K562 (cell line): ENCODE data around the gene LTBP4. TPM values are rescaled to one million over a fixed set of nuclear protein-coding genes. Genes with fewer than 3 reads are reported as not detected.
A peak's percentile ranks its signal among the peaks of the same experiment; 100 is the strongest.

Experiments used
- CSDE1 ChIP-seq, 2 experiments: fragments of 450-650 bp; IDR thresholded peaks; 2 replicates each; pipeline ENCODE4 v1.6.1; 2016; ENCODE audit warnings: mild to moderate bottlenecking in 1 of 2
- CTCF ChIP-seq, 3 experiments: IDR thresholded peaks in 2 of 3; conservative IDR thresholded peaks in 1 of 3; 2 replicates each; pipeline ENCODE4 v1.5.1; 2011 to 2012; ENCODE audit warnings: low read length in 3 of 3, mild to moderate bottlenecking in 3 of 3, control low read depth in 2 of 3, improper control_type of control experiment in 1 of 3, inconsistent platforms in 1 of 3, low read depth in 1 of 3, mixed read lengths in 1 of 3, moderate library complexity in 1 of 3; ENCODE audit not compliant: insufficient read depth in 2 of 3
- FOS ChIP-seq: IDR thresholded peaks from 3 replicates; pipeline ENCODE4 v1.6.1; 2011; ENCODE audit not compliant: insufficient read length; ENCODE audit errors: extremely low read depth
- HOMEZ ChIP-seq: fragments of 250-450 bp; sonication (Bioruptor Pico); IDR thresholded peaks from 2 replicates; pipeline ENCODE4 v1.4.0; 2020; ENCODE audit warnings: mild to moderate bottlenecking, moderate library complexity
- KAT8 ChIP-seq: fragments of 450-650 bp; IDR thresholded peaks from 2 replicates; pipeline ENCODE4 v1.6.1; 2016; ENCODE audit warnings: low read depth, mild to moderate bottlenecking
- L3MBTL2 ChIP-seq: fragments of 450-650 bp; IDR thresholded peaks from 2 replicates; pipeline ENCODE4 v1.6.1; 2016; ENCODE audit warnings: mild to moderate bottlenecking, moderate library complexity
- LEF1 ChIP-seq: fragments of 450-650 bp; IDR thresholded peaks from 2 replicates; pipeline ENCODE4 v1.6.1; 2016; ENCODE audit warnings: mild to moderate bottlenecking
- MCM2 ChIP-seq: fragments of 450-650 bp; IDR thresholded peaks from 2 replicates; pipeline ENCODE4 v1.6.1; 2017; ENCODE audit warnings: low read depth, mild to moderate bottlenecking
- MCM5 ChIP-seq: fragments of 450-650 bp; IDR thresholded peaks from 2 replicates; pipeline ENCODE4 v1.6.1; 2016; ENCODE audit warnings: low read depth
- NEUROD1 ChIP-seq: fragments of 150-350 bp; IDR thresholded peaks from 2 replicates; pipeline ENCODE4 v1.6.1; 2014; ENCODE audit warnings: borderline replicate concordance, low read length, low read depth; ENCODE audit not compliant: partially characterized antibody
- NR4A1 ChIP-seq, 2 experiments: fragments of 250-450 bp in 1 of 2; fragments of 450-650 bp in 1 of 2; sonication (Bioruptor Pico) in 1 of 2; IDR thresholded peaks; 2 replicates each; pipeline versions ENCODE4 v1.4.0 to v1.6.1; 2016 to 2020; ENCODE audit warnings: mild to moderate bottlenecking in 2 of 2, missing compliant biosample characterization in 1 of 2, missing genetic modification characterization in 1 of 2, moderate library complexity in 1 of 2
- PHF8 ChIP-seq: fragments of 200-600 bp; sonication (generic); IDR thresholded peaks from 2 replicates; pipeline ENCODE4 v1.6.1; 2012; ENCODE audit warnings: mixed run types, mild to moderate bottlenecking, inconsistent platforms, low read length, moderate library complexity, borderline replicate concordance
- RBM39 ChIP-seq: fragments of 200-400 bp; formaldehyde crosslinking; optimal IDR thresholded peaks from 2 replicates; pipeline ENCODE3; 2018; ENCODE audit warnings: low read depth, low read length
- SP2 ChIP-seq: IDR thresholded peaks from 2 replicates; pipeline ENCODE4 v1.6.1; 2011; ENCODE audit warnings: mild to moderate bottlenecking, low read depth, low read length, moderate library complexity; ENCODE audit not compliant: poor library complexity, severe bottlenecking; ENCODE audit errors: extremely low read depth
- ZFX ChIP-seq: sonication (generic); formaldehyde crosslinking; IDR thresholded peaks from 2 replicates; pipeline ENCODE4 v1.8.0; 2022; ENCODE audit warnings: mild to moderate bottlenecking, missing genetic modification reagents, moderate library complexity
- ZNF121 ChIP-seq: sonication (generic); formaldehyde crosslinking; conservative IDR thresholded peaks from 2 replicates; pipeline ENCODE4 v1.8.0; 2022; ENCODE audit warnings: missing genetic modification reagents
- polyA plus RNA-seq, 8 experiments: library from polyadenylated mRNA; depleted of rRNA in 4 of 8; stranded (reverse) in 5 of 8; unstranded in 3 of 8; fragments of >200 nt; fragmentation: Nextera tagmentation in 2 of 8; fragmentation: Illumina TruSeq in 1 of 8; extraction: Ambion mirVana in 2 of 8; extraction: Trizol in 1 of 8; gene quantifications; 2 replicates each; pipeline versions ENCODE4 v1.2.1 to v1.2.3, GENCODE V29; 2011 to 2014; ENCODE audit warnings: inconsistent platforms in 1 of 8, missing spikeins in 1 of 8
- total RNA-seq, 7 experiments: library from RNA; depleted of rRNA in 6 of 7; stranded (reverse); fragments of >200 nt in 6 of 7; fragmentation: Illumina TruSeq in 2 of 7; extraction: Trizol in 2 of 7; gene quantifications; 2 replicates each; pipeline versions ENCODE4 v1.2.1 to v1.2.3, GENCODE V29; 2011 to 2021; ENCODE audit warnings: low replicate concordance in 1 of 7
- TF ChIP-seq, protein P1 (sequence below): fragments of 450-650 bp; IDR thresholded peaks from 2 replicates; pipeline ENCODE4 v1.6.1; 2018; ENCODE audit not compliant: partially characterized antibody
- TF ChIP-seq, protein P2 (sequence below): fragments of 250-450 bp; sonication (Bioruptor Pico); IDR thresholded peaks from 2 replicates; pipeline ENCODE4 v1.4.0; 2020; ENCODE audit warnings: mild to moderate bottlenecking

Gene LTBP4
- total and polyA plus RNA-seq, 9 of the 15 experiments (the other 6 are each of a cell fraction or from before 2014, with no cell fraction given), result 0.35 to 160 (median 31.6) TPM

GRCh38 chr19:40570313-40571004 lies 30.7 kb upstream of the LTBP4 start (continued):
- TF ChIP-seq, protein P1, sequence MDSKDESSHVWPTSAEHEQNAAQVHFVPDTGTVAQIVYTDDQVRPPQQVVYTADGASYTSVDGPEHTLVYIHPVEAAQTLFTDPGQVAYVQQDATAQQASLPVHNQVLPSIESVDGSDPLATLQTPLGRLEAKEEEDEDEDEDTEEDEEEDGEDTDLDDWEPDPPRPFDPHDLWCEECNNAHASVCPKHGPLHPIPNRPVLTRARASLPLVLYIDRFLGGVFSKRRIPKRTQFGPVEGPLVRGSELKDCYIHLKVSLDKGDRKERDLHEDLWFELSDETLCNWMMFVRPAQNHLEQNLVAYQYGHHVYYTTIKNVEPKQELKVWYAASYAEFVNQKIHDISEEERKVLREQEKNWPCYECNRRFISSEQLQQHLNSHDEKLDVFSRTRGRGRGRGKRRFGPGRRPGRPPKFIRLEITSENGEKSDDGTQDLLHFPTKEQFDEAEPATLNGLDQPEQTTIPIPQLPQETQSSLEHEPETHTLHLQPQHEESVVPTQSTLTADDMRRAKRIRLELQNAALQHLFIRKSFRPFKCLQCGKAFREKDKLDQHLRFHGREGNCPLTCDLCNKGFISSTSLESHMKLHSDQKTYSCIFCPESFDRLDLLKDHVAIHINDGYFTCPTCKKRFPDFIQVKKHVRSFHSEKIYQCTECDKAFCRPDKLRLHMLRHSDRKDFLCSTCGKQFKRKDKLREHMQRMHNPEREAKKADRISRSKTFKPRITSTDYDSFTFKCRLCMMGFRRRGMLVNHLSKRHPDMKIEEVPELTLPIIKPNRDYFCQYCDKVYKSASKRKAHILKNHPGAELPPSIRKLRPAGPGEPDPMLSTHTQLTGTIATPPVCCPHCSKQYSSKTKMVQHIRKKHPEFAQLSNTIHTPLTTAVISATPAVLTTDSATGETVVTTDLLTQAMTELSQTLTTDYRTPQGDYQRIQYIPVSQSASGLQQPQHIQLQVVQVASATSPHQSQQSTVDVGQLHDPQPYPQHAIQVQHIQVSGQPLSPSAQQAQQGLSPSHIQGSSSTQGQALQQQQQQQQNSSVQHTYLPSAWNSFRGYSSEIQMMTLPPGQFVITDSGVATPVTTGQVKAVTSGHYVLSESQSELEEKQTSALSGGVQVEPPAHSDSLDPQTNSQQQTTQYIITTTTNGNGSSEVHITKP, result peak; percentile 40
- peak; percentile 8 for TF ChIP-seq SP2
- TF ChIP-seq PHF8, result peak; percentile 61; the same call in 1 of the 2 replicates
- peak; percentile 54 for TF ChIP-seq FOS
- peak; percentile 57 to 67 (median 66); a peak in 5 of 6 replicates for TF ChIP-seq CTCF (IDR thresholded peaks at IDR 0.05 in 2 of 3, conservative IDR thresholded peaks at IDR 0.05 in 1 of 3; ENCODE audit: insufficient read depth in 2 of 3, low read depth in 1 of 3, low read length in 3 of 3)
- TF ChIP-seq, protein P2, sequence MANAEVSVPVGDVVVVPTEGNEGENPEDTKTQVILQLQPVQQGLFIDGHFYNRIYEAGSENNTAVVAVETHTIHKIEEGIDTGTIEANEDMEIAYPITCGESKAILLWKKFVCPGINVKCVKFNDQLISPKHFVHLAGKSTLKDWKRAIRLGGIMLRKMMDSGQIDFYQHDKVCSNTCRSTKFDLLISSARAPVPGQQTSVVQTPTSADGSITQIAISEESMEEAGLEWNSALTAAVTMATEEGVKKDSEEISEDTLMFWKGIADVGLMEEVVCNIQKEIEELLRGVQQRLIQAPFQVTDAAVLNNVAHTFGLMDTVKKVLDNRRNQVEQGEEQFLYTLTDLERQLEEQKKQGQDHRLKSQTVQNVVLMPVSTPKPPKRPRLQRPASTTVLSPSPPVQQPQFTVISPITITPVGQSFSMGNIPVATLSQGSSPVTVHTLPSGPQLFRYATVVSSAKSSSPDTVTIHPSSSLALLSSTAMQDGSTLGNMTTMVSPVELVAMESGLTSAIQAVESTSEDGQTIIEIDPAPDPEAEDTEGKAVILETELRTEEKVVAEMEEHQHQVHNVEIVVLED (CRISPR knock-in tag), result 0 out of 2 replicates have a peak, but pooled peaks have one; percentile 25
- TF ChIP-seq MCM2, result no peak
- TF ChIP-seq HOMEZ, result no peak
- no peak for TF ChIP-seq RBM39
- TF ChIP-seq NR4A1 (CRISPR knock-in tag; IDR thresholded peaks at IDR 0.05), result no peak
- 0 out of 2 replicates have a peak, but pooled peaks have one; percentile 42 for TF ChIP-seq NR4A1 (tag; IDR thresholded peaks at IDR 0.05)
- TF ChIP-seq L3MBTL2, result peak; percentile 87
- TF ChIP-seq KAT8, result no peak
- TF ChIP-seq CSDE1 (IDR thresholded peaks at IDR 0.05), result no peak
- no peak for TF ChIP-seq ZNF121
- peak; percentile 39; the same call in 1 of the 2 replicates for TF ChIP-seq ZFX
- peak; percentile 8 for TF ChIP-seq NEUROD1
- no peak for TF ChIP-seq MCM5
- TF ChIP-seq LEF1, result no peak
